Medulla oblongata (tissue), 1 donor: Measurements from ENCODE around the gene FTCD.

Experiments
- DNase-seq: peaks from one replicate; pipeline ENCODE4 v3.0.0-alpha.2; 2015; ENCODE audit errors: extremely low spot score

FTCD gene

DNA sequence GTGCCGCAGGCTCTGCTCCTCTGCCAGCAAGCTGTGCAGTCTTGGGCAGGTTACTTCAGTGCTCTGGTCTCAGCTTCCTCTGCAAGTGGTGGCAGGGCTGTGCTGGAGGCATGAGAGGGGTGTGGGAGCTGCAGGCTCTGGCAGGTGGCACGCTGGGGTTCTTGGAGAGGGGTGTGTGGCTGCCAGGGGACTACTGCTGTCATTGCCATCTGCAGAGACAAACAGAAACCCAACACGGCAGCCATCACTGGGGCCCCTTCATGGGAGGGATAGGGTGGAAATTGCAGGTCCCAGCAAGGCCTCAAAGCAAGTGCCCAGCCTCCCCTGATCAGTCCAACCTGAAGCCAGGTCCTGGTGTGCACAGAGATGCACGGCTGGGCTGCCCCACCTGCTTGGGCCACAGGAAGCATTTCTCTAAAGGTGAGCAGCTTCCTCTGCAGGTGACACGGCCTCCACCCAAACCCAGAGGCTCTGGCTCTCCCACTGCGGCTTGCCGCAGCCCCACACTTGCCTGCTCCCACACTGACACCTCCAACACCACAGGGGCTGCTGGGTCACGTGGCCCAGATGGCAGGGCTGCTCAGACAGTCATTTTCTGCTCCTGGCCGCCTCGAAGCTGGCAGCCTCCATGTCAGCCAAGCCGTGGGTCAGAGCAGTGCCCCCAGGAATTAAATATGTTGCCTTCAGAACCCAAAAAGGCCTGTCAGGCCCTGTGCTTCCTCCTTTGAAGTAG lies 61.5 kb downstream of the FTCD start:
- no peak for DNase-seq

DNA sequence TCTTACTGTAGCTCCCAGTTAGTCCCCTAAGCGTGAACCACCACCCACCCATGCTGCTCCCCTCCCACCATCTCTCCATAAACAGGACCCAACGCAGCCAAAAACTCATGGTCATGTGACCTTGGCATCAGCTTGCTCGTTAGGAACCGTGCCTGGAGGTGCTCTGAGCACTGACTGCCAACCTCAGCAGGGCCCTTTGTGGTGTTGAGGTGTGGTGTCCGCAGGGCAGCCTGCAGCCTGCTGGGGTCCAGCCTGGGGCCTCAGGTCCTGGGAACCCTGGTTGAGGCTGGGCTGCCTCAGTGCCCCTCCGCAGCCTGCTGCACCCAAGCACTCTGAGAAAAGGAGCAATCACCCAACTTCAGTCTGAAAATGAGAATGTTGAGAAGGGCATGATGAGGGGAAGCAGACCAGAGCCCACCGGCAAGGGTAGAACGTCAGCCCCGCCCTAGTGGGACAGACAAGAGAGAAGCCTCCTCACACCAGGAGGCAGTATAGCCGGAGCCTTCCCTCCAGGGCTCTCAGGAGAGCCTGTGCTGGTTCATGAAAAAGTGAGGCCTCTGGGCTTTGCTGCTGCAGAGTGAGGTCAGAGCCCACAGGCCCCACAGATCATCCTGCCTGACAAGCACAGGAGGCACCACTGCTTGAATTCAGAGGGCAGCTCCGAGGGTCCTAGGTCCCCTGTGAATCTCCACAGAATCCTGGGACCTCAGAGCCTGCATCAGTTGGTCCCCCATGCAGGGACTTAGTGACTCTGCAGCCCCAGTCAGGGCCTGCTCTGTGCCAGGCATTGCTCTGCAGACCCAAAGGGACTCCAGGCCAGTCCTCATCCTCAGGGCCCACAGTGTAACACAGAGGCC lies 62.3 kb downstream of the FTCD start:
- no peak for DNase-seq

DNA sequence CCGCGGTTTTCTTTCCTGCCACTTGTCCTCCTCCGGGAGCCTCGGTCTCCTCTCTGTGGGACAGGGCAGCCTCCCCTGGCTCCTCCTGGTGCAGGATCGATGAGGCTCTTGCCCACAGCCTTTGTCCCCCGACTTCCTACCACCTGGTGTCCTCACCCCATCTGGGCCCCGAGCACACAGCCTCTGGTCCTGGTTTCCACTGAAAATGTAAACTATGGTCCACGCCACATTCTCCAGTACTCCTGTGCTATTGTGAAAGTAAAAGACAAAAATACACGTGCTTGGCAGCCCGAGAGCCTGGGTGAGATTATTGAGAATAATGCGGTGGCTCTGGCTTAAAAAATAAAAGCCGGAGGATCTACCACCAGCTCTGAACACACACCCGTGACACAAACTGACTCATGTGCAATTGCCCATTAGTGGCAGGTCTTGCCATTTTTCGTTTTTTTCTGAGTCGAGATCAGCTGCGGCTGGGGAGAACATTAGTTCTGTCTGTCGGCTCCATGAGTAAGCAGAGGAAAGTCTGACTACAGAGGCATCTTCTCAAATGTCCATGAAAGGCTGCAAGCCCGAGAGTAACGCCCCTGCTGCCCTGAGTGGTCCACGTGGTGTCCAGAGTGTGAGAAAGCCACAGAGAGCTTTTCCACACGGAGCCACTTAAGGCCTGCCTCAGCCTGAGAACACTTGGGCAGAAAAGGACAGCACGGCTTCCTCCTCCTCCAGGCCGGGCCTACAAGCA lies 63.2 kb downstream of the FTCD start:
- no peak for DNase-seq

DNA sequence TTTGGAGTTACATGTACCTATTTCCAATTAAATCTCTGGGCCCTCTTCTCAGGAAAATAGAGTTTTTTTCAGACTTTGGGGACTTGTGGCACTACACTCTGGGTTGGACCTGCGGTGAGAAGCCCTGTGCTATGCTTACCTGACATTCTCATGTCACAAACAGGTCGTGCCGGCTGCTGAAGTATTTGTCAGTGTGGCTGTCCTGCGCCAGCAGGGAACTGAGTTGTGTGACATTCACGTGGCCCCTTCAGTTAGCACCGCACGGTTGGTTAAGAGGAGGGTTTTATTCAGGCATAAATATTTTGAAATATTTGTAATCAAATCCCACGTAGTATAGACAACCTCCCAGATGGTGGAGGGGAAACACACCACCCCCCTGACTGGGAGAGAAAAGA lies 63.8 kb downstream of the FTCD start:
- no peak for DNase-seq

DNA sequence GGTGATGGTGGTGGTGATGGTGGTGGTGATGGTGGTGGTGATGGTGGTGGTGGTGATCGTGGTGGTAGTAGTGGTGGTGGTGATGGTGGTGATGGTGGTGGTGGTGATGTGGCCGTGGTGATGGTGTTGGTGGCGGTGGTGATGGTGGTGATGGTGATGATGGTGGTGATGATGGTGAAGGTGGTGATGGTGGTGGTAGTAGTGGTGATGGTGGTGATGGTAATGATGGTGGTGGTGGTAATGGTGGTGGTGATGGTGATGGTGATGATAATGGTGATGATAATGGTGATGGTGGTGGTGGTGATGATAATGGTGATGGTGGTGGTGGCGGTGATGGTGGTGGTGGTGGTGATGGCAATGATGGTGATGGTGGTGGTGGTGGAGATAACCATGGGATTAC lies 64.3 kb downstream of the FTCD start:
- no peak for DNase-seq

DNA sequence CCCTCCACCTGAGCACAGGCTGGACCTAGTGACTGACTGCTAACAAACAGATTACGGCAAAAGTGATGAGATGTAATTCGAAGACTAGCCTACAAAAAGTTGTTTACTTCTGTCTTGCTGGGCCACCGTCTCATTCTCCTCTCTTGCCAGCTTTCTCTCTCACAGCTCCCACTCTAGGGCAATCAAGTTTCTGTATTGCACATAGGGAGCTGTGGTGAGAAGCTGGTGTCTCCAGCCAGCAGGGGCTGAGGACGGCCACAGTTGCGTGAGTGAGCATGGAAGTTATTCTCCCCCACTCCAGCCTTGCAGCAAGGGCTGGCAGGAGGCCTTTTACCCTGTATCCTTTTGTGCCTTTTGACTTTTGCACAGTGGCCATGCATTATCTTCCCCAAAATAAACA lies 66.1 kb downstream of the FTCD start:
- no peak for DNase-seq

DNA sequence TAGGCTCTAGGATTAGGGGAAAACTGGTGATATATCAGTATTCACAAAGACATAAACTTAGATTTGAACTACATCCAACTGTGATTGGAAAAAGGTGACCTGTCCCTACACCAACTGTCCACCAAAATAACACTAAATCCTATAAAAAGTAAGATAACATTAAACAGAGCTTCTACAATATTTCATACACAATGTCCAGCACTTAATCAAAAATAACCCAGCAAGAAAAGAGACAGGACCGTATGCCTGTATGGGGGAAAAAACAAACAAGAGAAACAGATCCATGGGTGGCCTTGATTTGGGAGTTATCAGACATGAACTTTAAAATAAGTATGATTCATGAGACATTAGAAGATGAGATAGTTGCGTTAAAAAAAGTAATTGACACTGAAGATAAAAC lies 67.2 kb downstream of the FTCD start:
- DNase-seq: no peak

DNA sequence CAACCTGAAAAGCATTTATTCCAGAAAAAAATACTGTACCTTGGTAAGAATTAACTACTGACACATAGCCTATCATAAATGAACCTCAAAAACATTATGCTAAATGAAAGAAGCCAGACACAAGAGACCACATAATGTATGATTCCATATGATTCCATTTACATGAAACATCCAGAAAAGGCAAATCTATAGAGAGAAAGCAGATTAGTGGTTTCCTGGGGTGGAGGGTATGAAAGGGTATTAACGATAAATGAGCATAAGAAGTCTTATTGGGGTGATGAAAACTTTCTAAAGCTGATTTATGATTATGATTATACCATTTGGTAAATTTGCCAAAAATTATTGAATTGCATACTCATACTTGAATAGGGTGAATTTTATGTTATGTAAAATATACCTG lies 67.7 kb downstream of the FTCD start:
- no peak for DNase-seq
